ENCODE results near the gene SEC62. TPM values are rescaled to one million over a fixed set of nuclear protein-coding genes. Genes with fewer than 3 reads are reported as not detected.

Gene SEC62
- total and polyA plus RNA-seq, 9 of the 15 experiments (the other 6 are each of a cell fraction or from before 2014, with no cell fraction given): 34.5 to 152 (median 51.8) TPM

DNA sequence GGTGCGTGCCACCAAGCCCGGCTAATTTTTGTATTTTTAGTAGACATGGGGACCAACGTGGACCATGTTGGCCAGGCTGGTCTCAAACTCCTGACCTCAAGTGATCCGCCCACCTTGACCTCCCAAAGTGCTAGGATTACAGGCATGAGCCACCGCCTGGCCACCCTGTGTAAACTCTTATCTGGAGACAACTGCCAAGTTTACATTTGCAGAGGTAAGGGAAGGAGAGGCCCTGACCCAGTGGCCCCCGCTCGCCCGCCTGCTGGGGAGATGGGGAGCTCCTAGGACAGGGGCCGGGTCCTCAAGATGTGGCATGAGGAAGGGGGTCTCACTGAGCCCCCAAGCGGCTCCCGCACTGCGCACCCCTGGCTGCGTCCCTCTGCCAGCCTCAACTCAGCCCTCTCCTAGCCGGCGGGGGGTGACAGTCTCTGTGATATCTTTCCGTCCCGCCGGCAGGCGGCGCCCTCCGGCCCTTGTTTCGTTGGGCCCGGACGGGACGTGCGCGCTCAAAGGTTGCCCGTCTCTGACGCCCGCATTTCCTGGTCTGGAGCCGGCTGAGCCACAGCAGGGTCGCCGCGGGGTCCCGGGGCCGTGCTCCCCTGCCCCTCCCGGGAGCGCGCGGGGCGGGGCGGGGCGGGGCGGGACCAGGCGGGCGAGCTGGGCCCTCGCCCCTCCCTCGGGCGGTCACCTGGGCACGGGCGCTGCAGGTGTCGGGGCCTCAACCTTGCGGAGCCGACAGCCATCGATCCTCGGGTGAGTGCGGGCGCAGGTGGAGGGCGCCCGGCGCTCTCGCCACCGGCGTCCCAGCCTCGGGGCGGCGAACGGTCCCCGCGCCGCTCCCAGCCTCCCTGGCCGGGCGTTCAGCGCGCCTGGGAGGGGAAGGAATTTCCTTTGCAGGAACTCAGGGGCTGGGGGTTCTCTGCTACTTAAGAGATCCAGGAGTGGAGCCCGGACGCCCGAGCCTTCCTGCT is 71.1 kb downstream of the SEC62 start, which contains the start of gene GPR160 (continued):
- no peak for TF ChIP-seq DDX20 (tag; IDR thresholded peaks at IDR 0.05; ENCODE audit: low read depth)
- TF ChIP-seq, protein P1, sequence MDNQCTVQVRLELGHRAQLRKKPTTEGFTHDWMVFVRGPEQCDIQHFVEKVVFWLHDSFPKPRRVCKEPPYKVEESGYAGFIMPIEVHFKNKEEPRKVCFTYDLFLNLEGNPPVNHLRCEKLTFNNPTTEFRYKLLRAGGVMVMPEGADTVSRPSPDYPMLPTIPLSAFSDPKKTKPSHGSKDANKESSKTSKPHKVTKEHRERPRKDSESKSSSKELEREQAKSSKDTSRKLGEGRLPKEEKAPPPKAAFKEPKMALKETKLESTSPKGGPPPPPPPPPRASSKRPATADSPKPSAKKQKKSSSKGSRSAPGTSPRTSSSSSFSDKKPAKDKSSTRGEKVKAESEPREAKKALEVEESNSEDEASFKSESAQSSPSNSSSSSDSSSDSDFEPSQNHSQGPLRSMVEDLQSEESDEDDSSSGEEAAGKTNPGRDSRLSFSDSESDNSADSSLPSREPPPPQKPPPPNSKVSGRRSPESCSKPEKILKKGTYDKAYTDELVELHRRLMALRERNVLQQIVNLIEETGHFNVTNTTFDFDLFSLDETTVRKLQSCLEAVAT (IDR thresholded peaks at IDR 0.05): no peak
- TF ChIP-seq NCOR1 (IDR thresholded peaks at IDR 0.05): no peak
- TF ChIP-seq, protein P2, sequence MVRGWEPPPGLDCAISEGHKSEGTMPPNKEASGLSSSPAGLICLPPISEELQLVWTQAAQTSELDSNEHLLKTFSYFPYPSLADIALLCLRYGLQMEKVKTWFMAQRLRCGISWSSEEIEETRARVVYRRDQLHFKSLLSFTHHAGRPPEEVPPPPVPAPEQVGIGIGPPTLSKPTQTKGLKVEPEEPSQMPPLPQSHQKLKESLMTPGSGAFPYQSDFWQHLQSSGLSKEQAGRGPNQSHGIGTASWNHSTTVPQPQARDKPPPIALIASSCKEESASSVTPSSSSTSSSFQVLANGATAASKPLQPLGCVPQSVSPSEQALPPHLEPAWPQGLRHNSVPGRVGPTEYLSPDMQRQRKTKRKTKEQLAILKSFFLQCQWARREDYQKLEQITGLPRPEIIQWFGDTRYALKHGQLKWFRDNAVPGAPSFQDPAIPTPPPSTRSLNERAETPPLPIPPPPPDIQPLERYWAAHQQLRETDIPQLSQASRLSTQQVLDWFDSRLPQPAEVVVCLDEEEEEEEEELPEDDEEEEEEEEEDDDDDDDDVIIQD (CRISPR knock-in tag; IDR thresholded peaks at IDR 0.05): no peak
- TF ChIP-seq SP1 (CRISPR knock-in tag; IDR thresholded peaks at IDR 0.05): no peak
- TF ChIP-seq, protein P3, sequence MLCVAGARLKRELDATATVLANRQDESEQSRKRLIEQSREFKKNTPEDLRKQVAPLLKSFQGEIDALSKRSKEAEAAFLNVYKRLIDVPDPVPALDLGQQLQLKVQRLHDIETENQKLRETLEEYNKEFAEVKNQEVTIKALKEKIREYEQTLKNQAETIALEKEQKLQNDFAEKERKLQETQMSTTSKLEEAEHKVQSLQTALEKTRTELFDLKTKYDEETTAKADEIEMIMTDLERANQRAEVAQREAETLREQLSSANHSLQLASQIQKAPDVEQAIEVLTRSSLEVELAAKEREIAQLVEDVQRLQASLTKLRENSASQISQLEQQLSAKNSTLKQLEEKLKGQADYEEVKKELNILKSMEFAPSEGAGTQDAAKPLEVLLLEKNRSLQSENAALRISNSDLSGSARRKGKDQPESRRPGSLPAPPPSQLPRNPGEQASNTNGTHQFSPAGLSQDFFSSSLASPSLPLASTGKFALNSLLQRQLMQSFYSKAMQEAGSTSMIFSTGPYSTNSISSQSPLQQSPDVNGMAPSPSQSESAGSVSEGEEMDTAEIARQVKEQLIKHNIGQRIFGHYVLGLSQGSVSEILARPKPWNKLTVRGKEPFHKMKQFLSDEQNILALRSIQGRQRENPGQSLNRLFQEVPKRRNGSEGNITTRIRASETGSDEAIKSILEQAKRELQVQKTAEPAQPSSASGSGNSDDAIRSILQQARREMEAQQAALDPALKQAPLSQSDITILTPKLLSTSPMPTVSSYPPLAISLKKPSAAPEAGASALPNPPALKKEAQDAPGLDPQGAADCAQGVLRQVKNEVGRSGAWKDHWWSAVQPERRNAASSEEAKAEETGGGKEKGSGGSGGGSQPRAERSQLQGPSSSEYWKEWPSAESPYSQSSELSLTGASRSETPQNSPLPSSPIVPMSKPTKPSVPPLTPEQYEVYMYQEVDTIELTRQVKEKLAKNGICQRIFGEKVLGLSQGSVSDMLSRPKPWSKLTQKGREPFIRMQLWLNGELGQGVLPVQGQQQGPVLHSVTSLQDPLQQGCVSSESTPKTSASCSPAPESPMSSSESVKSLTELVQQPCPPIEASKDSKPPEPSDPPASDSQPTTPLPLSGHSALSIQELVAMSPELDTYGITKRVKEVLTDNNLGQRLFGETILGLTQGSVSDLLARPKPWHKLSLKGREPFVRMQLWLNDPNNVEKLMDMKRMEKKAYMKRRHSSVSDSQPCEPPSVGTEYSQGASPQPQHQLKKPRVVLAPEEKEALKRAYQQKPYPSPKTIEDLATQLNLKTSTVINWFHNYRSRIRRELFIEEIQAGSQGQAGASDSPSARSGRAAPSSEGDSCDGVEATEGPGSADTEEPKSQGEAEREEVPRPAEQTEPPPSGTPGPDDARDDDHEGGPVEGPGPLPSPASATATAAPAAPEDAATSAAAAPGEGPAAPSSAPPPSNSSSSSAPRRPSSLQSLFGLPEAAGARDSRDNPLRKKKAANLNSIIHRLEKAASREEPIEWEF (CRISPR knock-in tag; IDR thresholded peaks at IDR 0.05): no peak
- no peak for TF ChIP-seq TBL1XR1 (IDR thresholded peaks at IDR 0.05; ENCODE audit: low read length in 2 of 2)
- TF ChIP-seq FOXP1 (CRISPR knock-in tag; IDR thresholded peaks at IDR 0.05): no peak
- no peak for TF ChIP-seq POU5F1 (IDR thresholded peaks at IDR 0.05; ENCODE audit: borderline replicate concordance, low read depth, low read length, partially characterized antibody)
- TF ChIP-seq TCF7 (IDR thresholded peaks at IDR 0.05; ENCODE audit: borderline replicate concordance): no peak
- TF ChIP-seq, protein P4, sequence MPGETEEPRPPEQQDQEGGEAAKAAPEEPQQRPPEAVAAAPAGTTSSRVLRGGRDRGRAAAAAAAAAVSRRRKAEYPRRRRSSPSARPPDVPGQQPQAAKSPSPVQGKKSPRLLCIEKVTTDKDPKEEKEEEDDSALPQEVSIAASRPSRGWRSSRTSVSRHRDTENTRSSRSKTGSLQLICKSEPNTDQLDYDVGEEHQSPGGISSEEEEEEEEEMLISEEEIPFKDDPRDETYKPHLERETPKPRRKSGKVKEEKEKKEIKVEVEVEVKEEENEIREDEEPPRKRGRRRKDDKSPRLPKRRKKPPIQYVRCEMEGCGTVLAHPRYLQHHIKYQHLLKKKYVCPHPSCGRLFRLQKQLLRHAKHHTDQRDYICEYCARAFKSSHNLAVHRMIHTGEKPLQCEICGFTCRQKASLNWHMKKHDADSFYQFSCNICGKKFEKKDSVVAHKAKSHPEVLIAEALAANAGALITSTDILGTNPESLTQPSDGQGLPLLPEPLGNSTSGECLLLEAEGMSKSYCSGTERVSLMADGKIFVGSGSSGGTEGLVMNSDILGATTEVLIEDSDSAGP (CRISPR knock-in tag; IDR thresholded peaks at IDR 0.05): no peak
- no peak for TF ChIP-seq KLF1 (tag; IDR thresholded peaks at IDR 0.05)
- TF ChIP-seq POLR2AphosphoS5 (IDR thresholded peaks at IDR 0.05; ENCODE audit: control insufficient read depth, insufficient read depth, low read depth, low read length): no peak
- TF ChIP-seq, protein P5, sequence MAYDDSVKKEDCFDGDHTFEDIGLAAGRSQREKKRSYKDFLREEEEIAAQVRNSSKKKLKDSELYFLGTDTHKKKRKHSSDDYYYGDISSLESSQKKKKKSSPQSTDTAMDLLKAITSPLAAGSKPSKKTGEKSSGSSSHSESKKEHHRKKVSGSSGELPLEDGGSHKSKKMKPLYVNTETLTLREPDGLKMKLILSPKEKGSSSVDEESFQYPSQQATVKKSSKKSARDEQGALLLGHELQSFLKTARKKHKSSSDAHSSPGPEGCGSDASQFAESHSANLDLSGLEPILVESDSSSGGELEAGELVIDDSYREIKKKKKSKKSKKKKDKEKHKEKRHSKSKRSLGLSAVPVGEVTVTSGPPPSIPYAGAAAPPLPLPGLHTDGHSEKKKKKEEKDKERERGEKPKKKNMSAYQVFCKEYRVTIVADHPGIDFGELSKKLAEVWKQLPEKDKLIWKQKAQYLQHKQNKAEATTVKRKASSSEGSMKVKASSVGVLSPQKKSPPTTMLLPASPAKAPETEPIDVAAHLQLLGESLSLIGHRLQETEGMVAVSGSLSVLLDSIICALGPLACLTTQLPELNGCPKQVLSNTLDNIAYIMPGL (CRISPR knock-in tag; IDR thresholded peaks at IDR 0.05): no peak
